ENCODE results near the gene FEZF1. TPM values are rescaled to one million over a fixed set of nuclear protein-coding genes. Genes with fewer than 3 reads are reported as not detected.

The FEZF1 gene
- total and polyA plus RNA-seq, 5 donors = not detected

GRCh38 chr7:122261016-122261415 is 43.5 kb downstream of the FEZF1 start:
- DNase-seq = no peak
- Histone ChIP-seq H3K27me3 (ENCODE audit: control insufficient read depth, insufficient read depth) (peaks cover 3% of the 10 kb centered on the region), H3K4me3 (ENCODE audit: low read length) (no peak overlapping the region), H3K4me1 (ENCODE audit: control insufficient read depth, insufficient read depth, low read length) (no peaks in the 10 kb centered on the region), H3K9me3 (ENCODE audit: control insufficient read depth, low read length) (no peaks in the 10 kb centered on the region), H3K27ac (ENCODE audit: low read length) (no peak overlapping the region)
- ATAC-seq = no peak
- intact Hi-C loops (cut with DNase I) = no loop called here

- peaks cover 3% of the 10 kb centered on the region for H3K27me3 ChIP-seq (ENCODE audit: control insufficient read depth, insufficient read depth)
- no peak for DNase-seq
- no peak overlapping the region for H3K4me3 ChIP-seq (ENCODE audit: low read length)
- no peaks in the 10 kb centered on the region for H3K4me1 ChIP-seq (ENCODE audit: control insufficient read depth, insufficient read depth, low read length)
- WGBS = 34% methylated on average over 2 of the region's 2 CpGs
- no peak overlapping the region for H3K27ac ChIP-seq (ENCODE audit: low read length)
- no peaks in the 10 kb centered on the region for H3K9me3 ChIP-seq (ENCODE audit: control insufficient read depth, low read length)
- no peak for ATAC-seq
- intact Hi-C loops (cut with DNase I) = no loop called here
These were observed 44.2 kb downstream of the FEZF1 start for GRCh38 chr7:122260336-122260735.

GRCh38 chr7:122258971-122259370 is 45.6 kb downstream of the FEZF1 start:
- no peaks in the 10 kb centered on the region for H3K9me3 ChIP-seq (ENCODE audit: control insufficient read depth, low read length)
- no peak overlapping the region for H3K4me3 ChIP-seq (ENCODE audit: low read length)
- no peak overlapping the region for H3K27ac ChIP-seq (ENCODE audit: low read length)
- peaks cover 3% of the 10 kb centered on the region for H3K27me3 ChIP-seq (ENCODE audit: control insufficient read depth, insufficient read depth)
- no peaks in the 10 kb centered on the region for H3K4me1 ChIP-seq (ENCODE audit: control insufficient read depth, insufficient read depth, low read length)
- intact Hi-C loops (cut with DNase I) = no loop called here
- 52% methylated on average over 2 of the region's 2 CpGs for WGBS
- DNase-seq = no peak
- no peak for ATAC-seq

GRCh38 chr7:122257056-122257455 is 47.5 kb downstream of the FEZF1 start:
- intact Hi-C loops (cut with DNase I) = no loop called here
- Histone ChIP-seq H3K4me3 (ENCODE audit: low read length) (no peak overlapping the region), H3K9me3 (ENCODE audit: control insufficient read depth, low read length) (no peaks in the 10 kb centered on the region), H3K4me1 (ENCODE audit: control insufficient read depth, insufficient read depth, low read length) (no peaks in the 10 kb centered on the region), H3K27me3 (ENCODE audit: control insufficient read depth, insufficient read depth) (peaks cover 3% of the 10 kb centered on the region), H3K27ac (ENCODE audit: low read length) (no peak overlapping the region)
- ATAC-seq = no peak
- WGBS = 71% methylated on average over 1 of the region's 1 CpG
- no peak for DNase-seq

DNA sequence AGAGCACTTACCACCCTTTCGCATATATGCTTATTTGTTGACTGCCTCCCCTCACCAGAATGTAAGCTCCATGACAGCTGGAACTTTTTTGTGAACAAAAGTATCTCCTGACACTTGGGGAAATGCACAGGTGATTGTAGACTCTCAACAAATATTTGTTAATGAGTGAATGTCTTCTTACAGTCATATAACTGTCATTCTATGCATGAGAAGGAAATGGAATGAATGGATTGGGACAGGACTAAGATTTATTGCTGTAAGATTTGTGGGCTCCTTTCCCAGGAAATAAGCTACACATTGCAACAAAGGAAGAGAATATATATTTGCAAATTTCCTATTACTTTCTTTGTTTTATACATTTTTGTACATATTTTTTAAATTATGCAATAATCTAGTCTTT is 48.5 kb downstream of the FEZF1 start:
- Histone ChIP-seq H3K4me3 (ENCODE audit: low read length) (no peak overlapping the region), H3K4me1 (ENCODE audit: control insufficient read depth, insufficient read depth, low read length) (no peaks in the 10 kb centered on the region), H3K27ac (ENCODE audit: low read length) (no peak overlapping the region), H3K27me3 (ENCODE audit: control insufficient read depth, insufficient read depth) (peaks cover 3% of the 10 kb centered on the region), H3K9me3 (ENCODE audit: control insufficient read depth, low read length) (no peaks in the 10 kb centered on the region)
- no peak for DNase-seq
- 73% methylated on average over 1 of the region's 1 CpG for WGBS
- intact Hi-C loops (cut with DNase I) = no loop called here
- ATAC-seq = no peak

DNA sequence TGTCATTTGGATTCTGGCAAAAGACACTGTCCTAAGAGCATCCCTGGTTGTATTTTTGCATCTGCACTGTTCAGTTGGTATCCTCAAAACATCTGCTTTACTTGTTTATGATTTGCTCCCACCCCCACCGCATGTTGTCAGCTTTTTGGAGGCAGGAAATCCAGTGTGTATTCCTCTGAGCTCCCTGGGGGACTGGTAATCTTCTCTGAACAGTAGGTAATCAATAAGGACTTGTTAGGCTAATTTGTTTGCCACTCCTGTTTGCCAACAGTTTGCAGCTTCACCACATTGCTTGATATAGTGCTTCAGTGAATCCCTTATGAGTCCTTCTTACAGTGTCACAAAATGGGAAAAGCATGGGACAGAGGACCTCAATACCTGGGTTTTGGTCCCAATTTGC is 49.1 kb downstream of the FEZF1 start:
- Histone ChIP-seq H3K27me3 (ENCODE audit: control insufficient read depth, insufficient read depth) (peaks cover 3% of the 10 kb centered on the region), H3K4me3 (ENCODE audit: low read length) (no peak overlapping the region), H3K27ac (ENCODE audit: low read length) (no peak overlapping the region), H3K9me3 (ENCODE audit: control insufficient read depth, low read length) (no peaks in the 10 kb centered on the region), H3K4me1 (ENCODE audit: control insufficient read depth, insufficient read depth, low read length) (no peaks in the 10 kb centered on the region)
- intact Hi-C loops (cut with DNase I) = no loop called here
- DNase-seq = no peak
- ATAC-seq = no peak
- WGBS = 2% methylated on average over 1 of the region's 1 CpG

Other genes with a start within 250 kb of the FEZF1 start
- 10 to 100 TPM; 11.8 to 22.2 (median 13.5) TPM for gene AASS, start 160.5 kb downstream of the FEZF1 start, total RNA-seq
- gene AASS, start 160.5 kb downstream of the FEZF1 start, polyA plus RNA-seq = 9.1 TPM

Measured in right cardiac atrium (tissue), 5 donors.